HG03571 (cell line): ENCODE data around the gene TENM4.
"Not testable (repeated sequence)": the region's sequence is repeated elsewhere in the genome, so short reads cannot be mapped to it uniquely, and the experiment has no call there.

Source experiments
- ATAC-seq: cut with Tn5 transposase; IDR thresholded peaks from one replicate; pipeline ENCODE4 v1.9.1; 2021; ENCODE audit not compliant: unreplicated experiment

Gene TENM4

DNA sequence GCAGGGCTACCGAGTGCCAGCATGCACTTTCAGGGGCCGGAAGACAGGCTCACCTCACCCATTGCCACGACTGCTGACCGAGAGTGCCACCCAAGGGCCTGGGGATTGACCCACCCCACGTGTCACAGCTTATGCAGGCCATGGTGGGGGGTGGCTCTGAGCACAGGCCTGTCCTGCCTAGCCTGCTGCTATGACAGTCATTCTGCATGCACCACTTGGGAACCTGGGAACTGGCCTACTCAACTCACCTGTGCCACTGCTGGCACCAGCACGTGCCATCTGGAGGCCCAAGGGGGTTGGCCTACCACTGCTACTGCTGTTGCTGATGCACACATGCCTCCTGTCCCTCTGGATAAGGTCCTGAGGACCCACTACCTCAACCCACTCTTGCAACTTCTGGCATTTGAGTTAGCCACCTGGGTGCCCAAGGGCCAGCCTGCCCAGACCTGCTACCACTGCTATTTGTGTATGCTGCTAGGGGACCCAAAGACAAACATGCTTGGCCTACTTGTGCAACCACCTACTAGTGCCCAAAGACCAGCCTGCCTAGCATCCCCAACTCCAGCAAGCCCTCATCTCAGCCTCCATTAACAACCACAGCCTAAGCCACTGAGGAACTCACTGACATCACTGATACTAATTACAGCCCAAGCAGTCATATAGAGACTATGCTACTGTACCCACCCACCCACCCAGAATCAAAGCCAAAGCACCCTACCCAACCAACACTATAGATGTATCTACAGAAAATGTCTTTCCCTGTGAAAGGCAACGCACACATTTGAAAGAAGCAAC lies 807.1 kb downstream of the TENM4 start:
- ATAC-seq: no peak

DNA sequence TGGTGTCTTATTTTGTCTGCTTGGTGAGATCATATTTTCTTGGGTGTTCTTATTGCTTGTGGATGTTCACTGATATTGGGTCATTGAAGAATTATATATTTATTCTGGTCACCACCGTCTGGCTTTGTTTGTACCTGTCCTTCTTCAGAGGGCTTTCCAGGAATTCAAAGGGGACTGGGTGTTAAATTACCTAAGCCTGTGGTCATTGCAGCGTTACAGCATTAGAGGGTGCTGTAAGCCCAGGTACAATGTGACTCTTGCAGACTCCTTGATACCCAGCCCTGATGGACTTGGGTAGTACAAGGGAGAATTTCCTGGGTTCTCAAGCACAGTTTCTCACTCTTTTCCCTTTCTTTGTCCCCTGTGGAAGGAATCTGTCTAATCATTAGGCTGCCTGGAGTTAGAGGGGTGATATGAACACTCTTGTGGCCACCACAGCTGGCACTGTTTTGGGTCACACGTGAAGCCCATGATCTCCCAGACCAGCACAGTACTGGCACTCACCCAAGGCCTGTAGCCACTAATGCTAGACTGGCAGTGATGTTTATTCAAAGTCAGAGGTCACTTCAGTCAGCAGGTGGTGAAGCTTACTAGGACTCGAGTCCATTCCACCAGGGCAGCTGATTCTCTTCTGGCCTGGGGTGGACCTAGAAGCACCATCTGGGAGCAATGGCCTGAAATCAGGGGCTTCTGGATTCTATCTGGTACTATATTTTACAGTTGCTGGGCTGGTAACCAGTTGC lies 810.1 kb downstream of the TENM4 start:
- no peak for ATAC-seq

DNA sequence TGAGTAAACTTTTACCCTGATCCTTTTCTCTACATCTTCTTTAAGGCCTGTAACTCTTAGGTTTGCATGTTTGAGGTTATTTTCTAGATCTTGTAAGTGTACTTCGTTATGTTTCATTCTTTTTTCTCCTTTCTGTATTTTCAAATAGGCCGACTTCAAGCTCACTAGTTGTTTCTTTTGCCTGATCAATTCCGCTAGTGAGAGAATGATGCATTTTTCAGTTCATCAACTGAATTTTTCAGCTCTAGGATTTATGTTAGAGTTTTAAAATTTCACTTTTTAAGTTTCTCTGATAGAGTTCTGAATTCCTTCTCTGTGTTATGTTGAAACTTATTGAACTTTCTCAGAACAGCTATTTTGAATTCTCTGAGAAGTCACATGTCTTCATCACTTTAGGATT lies 810.7 kb downstream of the TENM4 start:
- no peak for ATAC-seq

DNA sequence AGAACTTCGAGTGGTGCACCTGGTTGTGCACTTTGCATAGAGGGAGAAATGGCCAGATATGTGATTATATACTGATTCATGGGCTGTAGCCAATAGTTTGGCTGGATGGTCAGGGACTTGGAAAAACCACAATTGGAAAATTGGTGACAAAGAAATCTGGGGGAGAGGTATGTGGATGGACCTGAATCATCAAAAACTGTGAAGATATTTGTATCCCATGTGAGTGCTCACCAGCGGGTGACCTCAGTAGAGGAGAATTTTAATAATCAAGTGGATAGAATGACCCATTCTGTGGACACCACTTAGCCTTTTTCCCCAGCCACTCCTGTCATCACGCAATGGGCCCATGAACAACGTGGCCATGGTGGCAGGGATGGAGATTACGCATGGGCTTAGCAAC lies 818.2 kb downstream of the TENM4 start:
- no peak for ATAC-seq

DNA sequence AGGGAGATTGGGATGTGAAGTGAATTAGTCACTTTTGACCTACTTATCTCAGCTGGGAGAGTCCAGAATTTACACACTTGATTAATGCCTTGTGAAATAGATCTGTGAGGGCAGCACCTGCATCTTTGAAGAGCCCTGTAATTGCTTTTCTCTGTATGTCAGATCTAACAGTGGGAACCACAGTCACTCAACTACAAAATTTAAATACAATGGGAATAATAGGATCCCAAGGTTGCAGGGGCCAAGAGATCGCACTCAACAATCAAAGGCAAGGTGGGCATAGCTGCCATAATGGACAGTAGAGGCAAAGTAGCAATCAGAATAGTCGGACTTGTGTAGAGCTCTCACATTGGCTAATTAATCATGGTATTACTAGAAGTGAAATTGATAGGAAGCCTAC lies 820.7 kb downstream of the TENM4 start:
- ATAC-seq: no peak

DNA sequence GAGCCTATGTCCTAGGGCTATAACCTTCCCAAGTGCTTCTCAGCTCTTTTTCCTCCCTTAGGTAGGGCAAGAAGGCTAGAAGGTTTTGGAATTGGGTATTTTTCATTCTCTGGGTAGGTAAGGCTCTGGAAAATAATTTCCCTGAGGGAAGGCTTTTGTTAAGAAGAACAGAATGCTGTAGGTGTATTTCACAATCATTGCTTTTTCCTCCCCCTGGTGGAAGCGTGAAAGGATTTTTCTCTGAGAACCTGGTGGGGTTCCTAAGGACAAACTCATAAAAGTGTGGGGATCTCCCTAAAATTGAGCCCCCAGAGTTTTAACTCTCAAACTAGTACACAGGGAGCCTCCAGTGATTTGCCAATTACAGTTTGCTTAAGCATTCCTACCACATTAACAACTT lies 825.1 kb downstream of the TENM4 start:
- no peak for ATAC-seq

DNA sequence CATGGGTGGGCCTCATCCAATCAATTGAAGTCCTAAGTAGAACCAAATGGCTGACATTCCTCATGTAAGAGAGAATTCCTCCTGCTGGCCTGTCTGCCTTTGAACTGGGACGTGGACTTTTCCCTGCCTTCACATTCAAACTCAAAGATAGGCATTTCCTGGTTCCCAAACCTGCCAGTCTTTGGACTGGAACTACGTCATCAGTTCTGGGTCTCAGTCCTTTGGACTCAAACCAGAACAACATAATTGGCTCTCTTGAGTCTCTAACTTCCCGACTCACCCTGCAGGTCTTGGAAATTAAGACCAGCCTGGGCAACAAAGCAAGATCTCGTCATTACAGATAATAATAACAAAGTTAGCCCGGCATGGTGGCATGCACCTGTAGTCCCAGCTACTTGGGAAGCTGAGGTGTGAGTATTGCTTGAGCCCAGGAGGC lies 827.4 kb downstream of the TENM4 start:
- ATAC-seq: no peak

DNA sequence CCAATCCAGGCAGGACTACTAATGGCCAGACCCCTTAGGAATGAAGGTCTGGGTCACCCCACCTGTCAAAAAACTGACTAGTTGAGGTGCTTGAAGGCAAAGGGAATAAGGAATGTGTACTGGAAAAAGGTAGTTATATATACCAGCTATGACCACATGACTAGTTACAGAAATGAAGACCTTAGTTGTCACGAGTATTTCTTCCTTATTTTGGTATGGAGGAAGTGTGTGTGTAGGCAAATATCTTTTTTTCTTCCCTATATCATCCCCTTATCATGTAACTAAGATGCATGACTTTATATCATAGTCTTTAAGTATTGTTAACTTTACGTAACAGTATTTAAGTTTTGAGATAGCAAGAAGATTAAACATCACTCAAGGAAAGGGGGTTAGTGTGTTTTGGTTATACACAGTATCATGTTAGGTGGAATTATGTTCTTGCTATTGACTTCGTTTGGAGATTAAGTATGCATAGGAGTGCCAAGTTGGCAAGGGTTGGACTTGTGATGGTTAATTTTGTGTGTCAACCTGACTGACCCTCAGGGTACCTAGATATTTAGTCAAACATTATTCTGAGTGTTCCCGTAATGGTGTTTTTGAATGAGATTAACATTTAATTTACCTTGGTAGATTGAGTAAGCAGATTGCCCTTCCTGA lies 828.0 kb downstream of the TENM4 start:
- no peak for ATAC-seq

DNA sequence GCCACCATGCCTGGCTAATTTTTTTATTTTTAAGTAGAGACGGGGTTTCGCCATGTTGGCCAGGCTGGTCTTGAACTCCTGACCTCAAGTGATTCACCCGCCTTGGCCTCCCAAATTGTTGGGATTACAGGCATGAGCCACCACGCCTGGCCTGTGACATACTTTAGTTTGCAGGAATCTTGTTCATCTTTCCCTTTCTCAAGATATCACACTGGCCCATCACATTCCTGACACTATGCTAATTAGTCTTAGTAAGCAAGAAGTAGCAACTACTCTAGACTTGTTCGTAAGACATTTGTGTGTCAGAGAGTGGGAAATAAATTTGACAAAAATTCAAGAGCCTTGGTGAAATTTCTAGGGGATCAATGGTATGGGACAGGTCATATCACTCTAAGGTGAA lies 831.5 kb downstream of the TENM4 start:
- ATAC-seq: not testable (repeated sequence)

DNA sequence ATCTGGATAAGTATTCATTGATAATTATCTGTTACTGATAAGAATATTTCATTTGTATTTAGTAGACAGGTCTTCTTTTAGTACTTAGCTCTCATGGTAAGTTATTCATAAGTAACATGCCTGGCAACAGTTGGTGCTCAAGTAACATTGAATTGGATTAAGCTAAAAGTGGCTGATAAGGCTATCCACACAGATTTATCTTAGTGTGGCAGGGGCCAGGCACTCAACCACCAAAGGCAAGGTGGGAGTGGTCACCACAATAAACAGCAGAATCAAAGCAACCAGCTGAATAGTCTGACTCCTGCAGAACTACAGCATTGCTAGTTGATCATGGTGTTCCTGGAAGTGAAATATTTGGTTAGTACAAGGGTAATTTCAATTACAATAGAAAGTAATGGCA lies 833.1 kb downstream of the TENM4 start:
- ATAC-seq: no peak

DNA sequence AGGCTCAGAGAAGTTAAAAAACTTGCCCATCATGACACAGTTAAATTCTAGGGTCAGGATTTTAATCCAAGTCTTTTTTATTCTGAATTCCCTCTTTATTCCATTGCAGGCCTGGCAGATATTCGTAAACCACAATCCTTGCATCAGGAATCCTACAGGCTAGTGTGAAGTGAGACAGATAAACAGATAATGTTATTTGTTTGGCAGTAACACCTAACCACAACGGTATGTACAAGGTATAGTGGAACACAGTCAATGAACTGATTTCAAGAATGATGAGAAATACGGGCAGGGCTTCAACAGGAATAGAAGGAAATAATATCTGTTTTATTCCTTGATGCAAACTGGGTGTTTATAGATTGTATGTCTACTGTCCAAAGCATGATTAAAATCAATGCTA lies 834.2 kb downstream of the TENM4 start:
- no peak for ATAC-seq

DNA sequence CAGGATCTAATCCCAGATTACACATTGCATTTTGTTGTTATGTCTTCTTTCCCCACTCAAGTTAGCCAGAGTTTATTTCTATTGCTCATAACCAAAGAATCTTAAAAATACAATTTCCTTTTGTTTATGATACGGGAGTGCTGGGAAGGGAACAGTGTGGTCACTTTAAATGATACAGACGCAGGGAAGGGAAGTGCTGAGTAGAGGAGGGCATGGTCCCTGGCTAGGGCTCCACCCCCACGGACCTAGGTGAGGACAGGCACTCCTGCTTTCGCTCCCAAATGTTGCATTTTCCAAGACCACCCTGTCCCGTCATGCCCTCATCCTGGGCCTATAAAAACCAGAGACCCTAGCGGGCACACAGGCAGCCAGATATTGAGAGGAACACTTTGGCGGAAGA lies 835.5 kb downstream of the TENM4 start:
- ATAC-seq: no peak

DNA sequence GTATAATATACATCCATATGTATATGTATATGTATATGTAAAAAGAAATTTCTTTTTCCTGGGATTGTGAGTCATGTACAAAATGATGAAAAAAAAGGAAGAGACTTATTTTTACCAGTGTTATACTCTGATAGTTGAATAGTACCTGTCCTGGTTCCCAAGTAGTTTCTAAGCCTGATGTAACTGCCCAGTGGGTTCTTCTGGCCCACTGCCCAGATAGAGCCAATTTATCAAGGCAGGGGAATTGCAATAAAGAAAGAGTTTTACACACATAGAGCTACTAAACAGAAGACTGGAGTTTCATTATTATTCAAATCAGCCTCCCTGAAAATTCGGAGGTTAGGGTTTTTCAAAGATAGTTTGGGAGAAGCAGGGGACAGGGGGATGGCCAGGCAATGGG lies 837.0 kb downstream of the TENM4 start:
- ATAC-seq: no peak
